H9 (cell line): ENCODE data around the gene HYDIN. TPM values are rescaled to one million over a fixed set of nuclear protein-coding genes. Genes with fewer than 3 reads are reported as not detected.

Experiments used
- DNase-seq: peaks from one replicate; pipeline ENCODE4 v3.0.0-alpha.2; 2017
- H2AFZ ChIP-seq: one replicate; pipeline ENCODE4 v1.6.1; 2013; ENCODE audit warnings: mild to moderate bottlenecking, low read length, control low read depth, moderate library complexity
- H2AK5ac ChIP-seq: 2 replicates; pipeline ENCODE4 v1.6.1; 2013; ENCODE audit warnings: low read length, control low read depth, mixed read lengths; ENCODE audit not compliant: insufficient read length
- H2BK120ac ChIP-seq: one replicate; pipeline ENCODE4 v1.6.1; 2013; ENCODE audit warnings: low read depth, mild to moderate bottlenecking, low read length, control low read depth, inconsistent platforms; ENCODE audit not compliant: poor library complexity, severe bottlenecking
- H2BK12ac ChIP-seq: 2 replicates; pipeline ENCODE4 v1.6.1; 2013; ENCODE audit warnings: low read length, control low read depth, mixed read lengths, low read depth; ENCODE audit not compliant: insufficient read length
- H2BK15ac ChIP-seq: 2 replicates; pipeline ENCODE4 v1.6.1; 2013; ENCODE audit warnings: low read depth, low read length, control low read depth
- H2BK20ac ChIP-seq: one replicate; pipeline ENCODE4 v1.6.1; 2013; ENCODE audit warnings: low read depth, mild to moderate bottlenecking, low read length, control low read depth, inconsistent platforms; ENCODE audit not compliant: poor library complexity, severe bottlenecking
- H2BK5ac ChIP-seq: 2 replicates; pipeline ENCODE4 v1.6.1; 2013; ENCODE audit warnings: low read length, control low read depth, mixed read lengths; ENCODE audit not compliant: insufficient read length
- H3K14ac ChIP-seq: 2 replicates; pipeline ENCODE4 v1.6.1; 2013; ENCODE audit warnings: low read length, control low read depth; ENCODE audit not compliant: insufficient read depth
- H3K18ac ChIP-seq: 2 replicates; pipeline ENCODE4 v1.6.1; 2013; ENCODE audit warnings: low read depth, mild to moderate bottlenecking, mixed read lengths, low read length, control low read depth; ENCODE audit not compliant: insufficient read length
- H3K23ac ChIP-seq: 2 replicates; pipeline ENCODE4 v1.6.1; 2013; ENCODE audit warnings: low read length, control low read depth, mixed read lengths, low read depth; ENCODE audit not compliant: insufficient read length
- H3K23me2 ChIP-seq: 2 replicates; pipeline ENCODE4 v1.6.1; 2013; ENCODE audit warnings: low read depth, mild to moderate bottlenecking, mixed read lengths, low read length, control low read depth; ENCODE audit not compliant: insufficient read length, poor library complexity, severe bottlenecking
- H3K27ac ChIP-seq: 2 replicates; pipeline ENCODE4 v1.5.1; 2013; ENCODE audit warnings: low read length, control low read depth, mixed read lengths, low read depth; ENCODE audit not compliant: insufficient read length
- H3K27me3 ChIP-seq: 2 replicates; pipeline ENCODE4 v1.6.1; 2013; ENCODE audit warnings: low read length, control low read depth, inconsistent platforms; ENCODE audit not compliant: insufficient read depth
- H3K4ac ChIP-seq: 2 replicates; pipeline ENCODE4 v1.6.1; 2013; ENCODE audit warnings: low read depth, mild to moderate bottlenecking, control low read depth, inconsistent platforms, low read length, moderate library complexity
- H3K4me1 ChIP-seq: 2 replicates; pipeline ENCODE4 v1.6.1; 2013; ENCODE audit warnings: low read length, control low read depth, inconsistent platforms; ENCODE audit not compliant: insufficient read depth
- H3K4me2 ChIP-seq: 2 replicates; pipeline ENCODE4 v1.6.1; 2013; ENCODE audit warnings: low read length, control low read depth, mixed read lengths; ENCODE audit not compliant: insufficient read length, insufficient read depth
- H3K56ac ChIP-seq: 2 replicates; pipeline ENCODE4 v1.6.1; 2013; ENCODE audit warnings: low read depth, mild to moderate bottlenecking, mixed read lengths, low read length, control low read depth; ENCODE audit not compliant: insufficient read length
- H3K79me1 ChIP-seq: 2 replicates; pipeline ENCODE4 v1.6.1; 2013; ENCODE audit warnings: low read depth, mild to moderate bottlenecking, moderate library complexity, low read length, control low read depth, inconsistent platforms; ENCODE audit not compliant: insufficient read depth, poor library complexity, severe bottlenecking
- H3K79me2 ChIP-seq: 2 replicates; pipeline ENCODE4 v1.6.1; 2013; ENCODE audit warnings: low read length, control low read depth, inconsistent platforms; ENCODE audit not compliant: insufficient read depth
- H3K9ac ChIP-seq: 2 replicates; pipeline ENCODE4 v1.6.1; 2013; ENCODE audit warnings: low read length, control low read depth, mixed read lengths; ENCODE audit not compliant: insufficient read length; ENCODE audit errors: extremely low read depth
- H3K9me3 ChIP-seq: one replicate; pipeline ENCODE4 v1.6.1; 2013; ENCODE audit warnings: low read depth, low read length, inconsistent platforms; ENCODE audit not compliant: control insufficient read depth
- H3T11ph ChIP-seq: one replicate; pipeline ENCODE4 v1.6.1; 2013; ENCODE audit warnings: mild to moderate bottlenecking, low read length, control low read depth, inconsistent platforms
- H4K20me1 ChIP-seq: one replicate; pipeline ENCODE4 v1.6.1; 2013; ENCODE audit not compliant: control insufficient read depth, insufficient read length, insufficient read depth
- H4K5ac ChIP-seq: 2 replicates; pipeline ENCODE4 v1.6.1; 2013; ENCODE audit warnings: low read depth, mild to moderate bottlenecking, mixed read lengths, low read length, control low read depth; ENCODE audit not compliant: insufficient read length
- H4K8ac ChIP-seq: replicated peaks from 2 replicates; pipeline ENCODE4 v1.6.1; 2013; ENCODE audit warnings: low read length, control low read depth, mixed read lengths, low read depth; ENCODE audit not compliant: insufficient read length
- H4K91ac ChIP-seq: 2 replicates; pipeline ENCODE4 v1.6.1; 2013; ENCODE audit warnings: low read depth, mild to moderate bottlenecking, moderate library complexity, mixed read lengths, low read length, control low read depth; ENCODE audit not compliant: insufficient read length
- H3K27ac Mint-ChIP-seq, 3 experiments: 2 replicates in 2 of 3; 3 replicates in 1 of 3; pipeline ENCODE4 v1.8.0; 2020 to 2021; ENCODE audit warnings: mixed read lengths in 3 of 3, mild to moderate bottlenecking in 1 of 3, moderate library complexity in 1 of 3
- H3K27me3 Mint-ChIP-seq: 2 replicates; pipeline ENCODE4 v1.8.0; 2021; ENCODE audit warnings: low read depth, mild to moderate bottlenecking, moderate library complexity, mixed read lengths
- H3K36me3 Mint-ChIP-seq, 3 experiments: 2 replicates in 2 of 3; 3 replicates in 1 of 3; pipeline ENCODE4 v1.8.0; 2020 to 2021; ENCODE audit warnings: low read depth in 3 of 3, mixed read lengths in 3 of 3; ENCODE audit not compliant: insufficient read depth in 1 of 3
- H3K4me1 Mint-ChIP-seq, 2 experiments: 2 replicates each; pipeline ENCODE4 v1.8.0; 2020; ENCODE audit warnings: mixed read lengths in 2 of 2
- H3K4me3 Mint-ChIP-seq, 2 experiments: 2 replicates in 1 of 2; 3 replicates in 1 of 2; pipeline ENCODE4 v1.8.0; 2020 to 2021; ENCODE audit warnings: mild to moderate bottlenecking in 2 of 2, mixed read lengths in 2 of 2, moderate library complexity in 1 of 2
- H3K9me3 Mint-ChIP-seq, 2 experiments: 2 replicates in 1 of 2; 3 replicates in 1 of 2; pipeline ENCODE4 v1.8.0; 2020; ENCODE audit warnings: mild to moderate bottlenecking in 2 of 2, mixed read lengths in 2 of 2, moderate library complexity in 1 of 2
- CTCF ChIP-seq: fragments of 200-600 bp; sonication (generic); conservative IDR thresholded peaks from 3 replicates; pipeline ENCODE4 v1.8.0; 2021; ENCODE audit warnings: antibody characterized with exemption, mild to moderate bottlenecking
- total RNA-seq: library from RNA; stranded (reverse); gene quantifications from 2 replicates; pipeline ENCODE4 v1.2.1, GENCODE V29; 2021

The HYDIN gene
- total RNA-seq, 1 experiment from 2014 or later = 1.7 TPM

- peaks cover 18 to 21% of the 10 kb centered on the region in 2 experiments for H3K4me1 Mint-ChIP-seq
- no peak overlapping the region for H2AFZ ChIP-seq
These were observed 427.2 kb downstream of the HYDIN start for GRCh38 chr16:70803319-70803718.

More at GRCh38 chr16:70803319-70803718, 427.2 kb downstream of the HYDIN start:
- no peak overlapping the region for H2BK15ac ChIP-seq
- no peak overlapping the region for H3K4me2 ChIP-seq
- no peak overlapping the region for H3T11ph ChIP-seq
- no peak overlapping the region for H3K14ac ChIP-seq
- no peak overlapping the region for H2BK120ac ChIP-seq
- no peak overlapping the region for H2BK5ac ChIP-seq
- peaks cover 9% of the 10 kb centered on the region; the same call in 1 of the 2 replicates for H3K79me2 ChIP-seq
- H3K56ac ChIP-seq = no peak overlapping the region
- H2AK5ac ChIP-seq = no peak overlapping the region
- no peak for TF ChIP-seq CTCF
- no peaks in the 10 kb centered on the region for H3K4me1 ChIP-seq
- no peak overlapping the region for H2BK12ac ChIP-seq
- H3K79me1 ChIP-seq = peaks cover 4% of the 10 kb centered on the region
- no peak overlapping the region for H3K23ac ChIP-seq
- no peak overlapping the region for H2BK20ac ChIP-seq
- no peak overlapping the region for H3K4me3 Mint-ChIP-seq
- no peaks in the 10 kb centered on the region for H3K9me3 ChIP-seq
- no peaks in the 10 kb centered on the region; a peak in 1 of 5 replicates for H3K9me3 Mint-ChIP-seq
- H3K18ac ChIP-seq = no peak overlapping the region
- DNase-seq = no peak
- H3K27ac ChIP-seq = no peak overlapping the region
- peaks cover 60% of the 10 kb centered on the region for H3K27me3 Mint-ChIP-seq
- no peak overlapping the region for H4K8ac ChIP-seq
- H4K91ac ChIP-seq = no peak overlapping the region
- H3K4ac ChIP-seq = no peak overlapping the region
- no peaks in the 10 kb centered on the region for H4K20me1 ChIP-seq
- H3K9ac ChIP-seq = no peak overlapping the region
- peaks cover 0 to 2% (median 0%) of the 10 kb centered on the region in 3 experiments; a peak in 1 of 7 replicates for H3K36me3 Mint-ChIP-seq
- H3K27me3 ChIP-seq = no peaks in the 10 kb centered on the region; the same call in 1 of the 2 replicates
- peaks cover 3% of the 10 kb centered on the region for H3K23me2 ChIP-seq
- no peak overlapping the region for H3K27ac Mint-ChIP-seq
- H4K5ac ChIP-seq = no peak overlapping the region
